HL-60 (cell line): ENCODE results near the gene KAZN.

Source experiments
- DNase-seq, 2 experiments: peaks; one replicate each; pipeline ENCODE4 v3.0.0-alpha.2; 2010 to 2020; ENCODE audit warnings: low read depth in 1 of 2, low spot score in 1 of 2
- H3K27ac ChIP-seq: fragments of 250-450 bp; sonication (Bioruptor Pico); replicated peaks from 2 replicates; pipeline ENCODE4 v1.5.1; 2020; ENCODE audit warnings: mild to moderate bottlenecking, moderate library complexity
- H3K27me3 ChIP-seq: fragments of 250-450 bp; sonication (Bioruptor Pico); 2 replicates; pipeline ENCODE4 v1.5.1; 2021; ENCODE audit warnings: mild to moderate bottlenecking, moderate library complexity; ENCODE audit not compliant: insufficient read depth, poor library complexity, severe bottlenecking
- H3K4me3 ChIP-seq: replicated peaks from 2 replicates; pipeline ENCODE4 v1.5.1; 2011; ENCODE audit warnings: mild to moderate bottlenecking, control low read depth, low read length; ENCODE audit not compliant: insufficient read depth
- CTCF ChIP-seq: IDR thresholded peaks from one replicate; pipeline ENCODE4 v1.5.1; 2011; ENCODE audit warnings: low read length, control low read depth, inconsistent platforms; ENCODE audit not compliant: insufficient read depth
- GABPA ChIP-seq: IDR thresholded peaks from 2 replicates; pipeline ENCODE4 v1.6.1; 2012; ENCODE audit warnings: low read depth
- POLR2AphosphoS5 ChIP-seq: IDR thresholded peaks from 2 replicates; pipeline ENCODE4 v1.6.1; 2012; ENCODE audit warnings: low read depth
- REST ChIP-seq: IDR thresholded peaks from 2 replicates; pipeline ENCODE4 v1.6.1; 2012; ENCODE audit warnings: low read depth; ENCODE audit not compliant: insufficient replicate concordance
- SPI1 ChIP-seq: IDR thresholded peaks from 2 replicates; pipeline ENCODE4 v1.6.1; 2012; ENCODE audit warnings: low read depth, mild to moderate bottlenecking, borderline replicate concordance

The KAZN gene

GRCh38 chr1:14635421-14635820 lies 36.9 kb downstream of the KAZN start:
- Histone ChIP-seq H3K27ac (no peak overlapping the region), H3K27me3 (no peaks in the 10 kb centered on the region), H3K4me3 (no peak overlapping the region)
- no peak for TF ChIP-seq CTCF
- no peak for TF ChIP-seq SPI1
- TF ChIP-seq GABPA: no peak
- TF ChIP-seq REST: no peak
- no peak for TF ChIP-seq POLR2AphosphoS5
- DNase-seq: no peak

GRCh38 chr1:14636897-14637632 lies 38.6 kb downstream of the KAZN start:
- DNase-seq: no peak
- no peak overlapping the region for H3K4me3 ChIP-seq
- TF ChIP-seq GABPA: no peak
- TF ChIP-seq POLR2AphosphoS5: no peak
- TF ChIP-seq REST: no peak
- TF ChIP-seq CTCF: no peak
- TF ChIP-seq SPI1: no peak
- no peak overlapping the region for H3K27ac ChIP-seq
- no peaks in the 10 kb centered on the region for H3K27me3 ChIP-seq

GRCh38 chr1:14639291-14640050 lies 41.0 kb downstream of the KAZN start:
- Histone ChIP-seq H3K27me3 (no peaks in the 10 kb centered on the region), H3K27ac (no peak overlapping the region), H3K4me3 (no peak overlapping the region)
- no peak for DNase-seq
- TF ChIP-seq GABPA (no peak), POLR2AphosphoS5 (no peak), SPI1 (no peak), REST (no peak), CTCF (no peak)
